Measurements from ENCODE around the gene LRCOL1.

DNA sequence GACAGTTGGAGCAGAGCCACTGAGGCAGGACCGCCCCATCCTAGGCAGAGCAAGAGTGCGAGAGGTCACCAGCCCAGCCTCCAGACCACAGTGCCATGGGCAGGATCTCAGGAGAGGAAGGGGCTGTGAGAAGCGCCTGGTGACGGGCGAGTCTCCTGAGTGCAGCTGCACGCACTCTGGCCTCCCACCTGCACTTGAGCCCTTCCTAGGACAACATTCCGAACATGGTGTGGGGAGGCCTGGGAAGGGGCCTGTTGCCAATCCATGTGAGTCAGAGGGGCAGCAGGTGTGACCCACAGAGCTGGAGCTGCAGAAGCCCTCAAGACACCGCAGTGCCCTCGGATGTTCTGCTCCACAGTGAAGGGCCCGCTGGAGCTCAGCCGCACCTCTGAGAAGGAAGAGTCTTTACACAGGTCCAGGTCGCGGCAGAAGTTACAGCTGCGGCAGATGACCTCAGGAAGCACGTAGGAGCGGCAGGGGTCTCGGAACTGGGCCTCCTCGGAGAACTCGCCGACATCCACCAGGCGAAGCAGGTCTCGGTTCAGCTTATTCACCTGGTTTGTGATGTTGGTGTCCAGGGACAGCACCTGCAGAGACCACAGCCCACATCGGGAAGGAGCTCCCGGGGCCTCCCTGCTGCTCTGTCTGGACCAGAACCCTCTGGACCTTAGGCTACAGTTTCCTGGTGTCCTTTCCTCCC lies 15.5 kb upstream of the LRCOL1 start:
- no peak for TF ChIP-seq POLR2A (IDR thresholded peaks at IDR 0.05)
- TF ChIP-seq, protein P1, sequence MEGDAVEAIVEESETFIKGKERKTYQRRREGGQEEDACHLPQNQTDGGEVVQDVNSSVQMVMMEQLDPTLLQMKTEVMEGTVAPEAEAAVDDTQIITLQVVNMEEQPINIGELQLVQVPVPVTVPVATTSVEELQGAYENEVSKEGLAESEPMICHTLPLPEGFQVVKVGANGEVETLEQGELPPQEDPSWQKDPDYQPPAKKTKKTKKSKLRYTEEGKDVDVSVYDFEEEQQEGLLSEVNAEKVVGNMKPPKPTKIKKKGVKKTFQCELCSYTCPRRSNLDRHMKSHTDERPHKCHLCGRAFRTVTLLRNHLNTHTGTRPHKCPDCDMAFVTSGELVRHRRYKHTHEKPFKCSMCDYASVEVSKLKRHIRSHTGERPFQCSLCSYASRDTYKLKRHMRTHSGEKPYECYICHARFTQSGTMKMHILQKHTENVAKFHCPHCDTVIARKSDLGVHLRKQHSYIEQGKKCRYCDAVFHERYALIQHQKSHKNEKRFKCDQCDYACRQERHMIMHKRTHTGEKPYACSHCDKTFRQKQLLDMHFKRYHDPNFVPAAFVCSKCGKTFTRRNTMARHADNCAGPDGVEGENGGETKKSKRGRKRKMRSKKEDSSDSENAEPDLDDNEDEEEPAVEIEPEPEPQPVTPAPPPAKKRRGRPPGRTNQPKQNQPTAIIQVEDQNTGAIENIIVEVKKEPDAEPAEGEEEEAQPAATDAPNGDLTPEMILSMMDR (IDR thresholded peaks at IDR 0.05), result no peak
